ENCODE measurements around the gene PARD3B.

The PARD3B gene

DNA sequence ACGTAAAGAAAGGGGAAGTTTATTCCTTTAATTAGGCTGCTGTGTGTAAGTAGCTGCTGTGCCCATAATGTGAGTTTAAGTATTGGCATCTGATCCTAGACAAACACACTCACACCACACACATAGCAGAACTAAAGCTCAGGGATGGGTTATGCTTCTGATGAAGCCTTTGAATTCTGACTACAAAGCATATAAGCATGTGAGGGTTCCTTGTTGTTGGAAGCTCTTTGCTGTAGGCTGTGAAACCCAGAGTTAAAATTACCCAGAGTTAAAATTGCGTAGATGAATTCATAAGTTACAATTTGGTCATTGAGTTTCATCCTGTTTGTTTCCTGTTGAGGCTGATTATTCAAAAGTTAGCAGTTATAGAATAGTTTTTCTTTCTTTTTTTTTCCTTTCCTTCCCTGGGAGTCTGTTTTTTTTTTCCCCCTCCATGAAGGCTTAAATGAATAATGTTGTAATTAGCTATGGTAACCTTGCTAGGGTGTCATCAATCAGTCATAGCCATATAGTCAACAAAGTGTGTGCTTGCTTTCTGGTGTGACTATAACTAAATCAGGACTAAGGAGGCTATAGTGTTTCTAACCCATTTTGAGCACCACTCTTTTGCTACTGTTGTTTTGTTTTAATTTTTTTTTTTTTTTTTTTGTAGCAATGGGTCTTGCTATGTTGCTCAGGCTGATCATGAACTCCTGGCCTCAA, 426.1 kb downstream of the PARD3B start:
- no peak for DNase-seq

- DNase-seq, result no peak
Measured at GRCh38 chr2:204972161-204972560, 426.9 kb downstream of the PARD3B start.

DNA sequence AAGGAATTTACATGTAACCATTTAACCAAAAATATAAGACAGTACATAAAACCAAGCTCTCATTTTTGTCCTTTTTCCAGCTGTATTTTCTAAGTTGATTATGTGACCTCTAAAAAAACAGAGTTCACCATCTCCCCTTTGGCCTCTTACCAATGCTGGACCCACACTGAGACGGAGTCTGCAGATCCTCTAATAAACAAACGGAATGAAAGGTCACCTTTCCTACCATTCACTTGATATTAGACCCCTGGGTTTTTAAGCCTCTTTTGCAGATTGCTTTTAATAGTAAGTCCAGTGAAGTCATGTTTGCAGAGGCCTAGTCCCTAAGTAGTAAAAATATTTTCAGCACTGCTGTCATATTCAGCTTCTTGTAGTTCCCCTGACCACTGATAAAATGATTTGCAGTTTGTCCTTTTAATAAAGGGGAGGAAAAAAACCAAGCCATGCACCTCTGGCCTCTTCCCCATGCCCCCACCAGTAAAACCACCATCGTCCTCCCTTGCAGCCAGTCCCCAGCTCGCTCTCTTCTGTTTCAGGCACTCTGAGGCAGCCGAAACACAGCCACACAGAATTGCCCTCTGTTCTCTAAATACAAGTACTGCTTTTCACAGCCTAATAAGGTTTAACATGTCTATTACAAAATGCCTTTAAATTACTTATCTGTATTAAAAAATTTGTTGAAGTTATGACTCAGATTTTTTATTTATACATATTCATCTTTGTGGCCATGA, 427.5 kb downstream of the PARD3B start:
- DNase-seq, result no peak

DNA sequence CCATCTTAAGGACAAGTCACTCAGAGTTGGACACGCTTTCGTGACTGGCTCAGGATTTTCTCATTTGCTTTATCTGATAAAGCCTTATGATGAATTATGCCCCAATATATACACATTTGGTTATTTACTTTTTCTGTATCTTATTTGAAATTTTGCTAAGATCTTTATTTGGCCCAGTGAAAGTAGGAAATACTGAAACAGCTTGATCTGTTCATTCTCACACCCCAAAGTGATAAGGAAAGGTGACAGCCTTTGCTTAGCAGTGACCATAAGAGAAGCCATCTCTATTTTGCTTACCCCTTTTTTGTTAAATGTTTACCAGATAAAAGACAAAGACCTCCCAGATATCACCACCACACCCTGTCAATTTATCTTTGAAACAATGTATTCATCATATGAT, 428.3 kb downstream of the PARD3B start:
- DNase-seq, result no peak

DNA sequence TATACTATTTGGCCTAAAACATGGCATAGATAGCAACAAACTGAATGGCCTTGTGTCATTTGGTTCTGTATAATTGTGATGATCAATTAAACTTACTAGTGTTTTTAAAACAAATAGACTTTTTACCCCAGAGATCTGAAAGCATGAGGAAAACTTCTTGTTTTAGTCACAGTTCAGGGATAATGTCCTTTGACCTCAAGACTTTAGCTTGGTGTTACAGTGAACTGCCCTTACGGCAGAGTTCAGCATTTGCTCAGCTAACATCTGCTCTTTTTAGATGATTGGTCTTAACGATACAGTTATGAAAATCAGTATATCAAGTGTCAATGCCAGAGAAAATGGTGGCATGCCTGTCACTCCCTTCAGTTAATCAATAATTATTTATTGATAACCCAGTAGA, 429.2 kb downstream of the PARD3B start:
- DNase-seq, result no peak

GRCh38 chr2:204977914-204978313, 432.6 kb downstream of the PARD3B start:
- no peak for DNase-seq

GRCh38 chr2:204982303-204982702, 437.0 kb downstream of the PARD3B start:
- no peak for DNase-seq

DNA sequence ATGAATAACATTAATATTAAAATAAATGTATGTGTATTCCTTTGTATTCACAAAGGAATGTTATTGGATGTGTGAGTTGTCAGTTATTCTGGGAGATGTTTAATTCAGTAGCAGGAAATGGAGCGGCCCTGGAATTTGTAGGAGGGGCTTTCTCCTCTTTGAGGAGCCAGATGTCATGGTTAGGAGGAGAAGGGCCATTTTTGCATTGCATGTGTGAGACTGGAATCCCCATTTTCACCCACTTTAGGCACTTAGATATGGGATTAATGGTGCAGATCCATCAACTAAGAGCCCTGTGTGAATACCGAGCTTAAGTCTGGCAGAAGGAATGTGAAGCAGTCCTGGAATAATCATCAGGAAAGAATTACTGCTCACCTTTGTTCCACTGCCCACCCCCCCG, 439.2 kb downstream of the PARD3B start:
- no peak for DNase-seq

- no peak for DNase-seq
Measured at GRCh38 chr2:204986641-204987040, 441.4 kb downstream of the PARD3B start.

GRCh38 chr2:204988836-204989235, 443.6 kb downstream of the PARD3B start:
- DNase-seq, result no peak

- DNase-seq, result no peak
Measured at GRCh38 chr2:204989877-204990276, 444.6 kb downstream of the PARD3B start.

DNA sequence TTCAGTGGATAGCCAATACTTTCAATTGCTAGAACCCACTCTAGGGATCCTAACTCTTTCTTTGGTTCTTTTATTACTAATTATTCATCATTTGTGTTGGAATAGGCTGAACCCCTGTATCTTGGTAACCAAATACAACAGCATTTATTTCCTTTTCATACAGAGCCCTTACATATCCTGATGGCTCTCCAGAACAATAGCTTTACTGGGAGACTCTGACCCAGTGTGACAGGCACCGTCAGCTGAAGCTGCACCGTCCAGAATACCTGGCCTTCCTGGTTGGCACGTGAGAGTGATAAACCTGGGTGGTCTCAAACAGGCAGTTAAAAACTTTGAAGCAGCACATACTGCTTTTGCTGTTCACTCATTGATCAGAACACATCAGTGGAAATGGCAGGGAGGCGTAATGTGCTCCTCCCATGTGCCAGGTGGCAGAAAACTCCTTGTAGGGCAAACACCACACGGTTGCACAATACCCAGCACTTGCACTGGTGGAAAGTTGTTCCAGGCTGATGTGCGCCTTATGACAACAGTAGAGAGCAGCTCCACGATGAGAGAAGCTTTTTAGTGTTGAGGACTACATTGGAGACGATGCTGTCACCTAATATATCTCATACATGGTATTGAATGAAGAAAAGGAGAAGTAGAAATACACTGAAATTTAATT, 456.2 kb downstream of the PARD3B start:
- DNase-seq, result no peak

GRCh38 chr2:205002390-205002789, 457.1 kb downstream of the PARD3B start:
- no peak for DNase-seq

DNA sequence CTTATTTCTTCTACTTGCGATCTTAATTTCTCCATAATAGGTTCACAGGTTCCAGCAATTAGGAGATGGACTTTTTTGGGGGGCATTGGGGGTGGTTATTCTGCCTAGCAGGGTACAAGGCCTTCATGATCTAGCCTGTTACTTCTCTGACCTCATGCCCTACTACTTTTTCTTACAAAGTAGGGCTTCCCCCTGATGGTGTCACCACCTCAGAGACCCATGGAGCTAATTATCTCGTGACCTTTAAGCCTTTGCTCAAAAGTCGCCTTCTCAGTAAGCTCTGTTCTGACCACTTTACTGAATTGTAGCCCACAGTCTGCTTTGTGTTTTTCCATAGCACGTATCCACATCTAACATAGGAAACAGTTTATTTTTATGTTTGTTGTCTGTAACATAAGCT, 458.0 kb downstream of the PARD3B start:
- no peak for DNase-seq

DNA sequence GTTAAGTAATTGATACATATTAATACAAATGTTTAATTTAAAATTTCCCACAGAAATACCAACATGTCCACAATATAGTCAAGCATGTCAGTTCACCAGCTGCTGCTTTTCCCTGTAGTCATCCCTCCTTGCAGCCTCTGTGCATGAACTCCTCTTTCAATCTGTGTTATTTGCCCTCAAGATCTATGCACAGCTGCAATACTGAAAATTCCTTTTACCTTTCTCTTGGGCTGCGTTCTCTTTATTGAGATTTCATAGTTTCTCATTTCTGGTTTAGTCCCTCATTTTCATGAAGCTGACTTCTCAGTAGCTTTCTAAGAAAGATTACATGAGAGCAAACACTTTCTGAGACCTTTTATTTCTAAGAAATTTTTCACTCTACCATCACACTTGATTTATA, 464.9 kb downstream of the PARD3B start:
- DNase-seq, result no peak

DNA sequence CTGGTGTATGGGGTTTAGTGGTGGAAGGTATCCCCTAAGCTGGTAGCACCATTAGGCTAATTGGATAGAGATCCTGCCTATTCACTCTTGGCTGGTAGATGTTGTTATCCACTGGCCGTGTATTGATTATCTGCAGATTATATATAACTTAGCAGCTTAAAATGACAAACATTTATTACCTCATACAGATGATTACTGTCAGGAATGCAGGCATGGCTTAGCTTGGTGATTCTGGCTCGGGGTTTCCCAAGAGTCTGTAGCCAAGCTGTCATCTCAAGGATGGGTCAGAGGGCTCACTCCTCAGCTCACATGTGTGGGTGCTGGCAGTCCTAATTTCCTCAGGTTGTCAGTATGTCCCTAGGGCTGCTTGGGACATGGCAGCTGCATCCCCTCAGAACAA, 465.8 kb downstream of the PARD3B start:
- no peak for DNase-seq

GRCh38 chr2:205012961-205013360, 467.7 kb downstream of the PARD3B start:
- no peak for DNase-seq

GRCh38 chr2:205013586-205013985, 468.3 kb downstream of the PARD3B start:
- DNase-seq, result no peak

GRCh38 chr2:205014201-205014600, 468.9 kb downstream of the PARD3B start:
- DNase-seq, result no peak

GRCh38 chr2:205017381-205017780, 472.1 kb downstream of the PARD3B start:
- DNase-seq, result no peak

- no peak for DNase-seq
Measured at GRCh38 chr2:205017912-205018311, 472.6 kb downstream of the PARD3B start.

GRCh38 chr2:205020673-205021072, 475.4 kb downstream of the PARD3B start:
- DNase-seq, result no peak

DNA sequence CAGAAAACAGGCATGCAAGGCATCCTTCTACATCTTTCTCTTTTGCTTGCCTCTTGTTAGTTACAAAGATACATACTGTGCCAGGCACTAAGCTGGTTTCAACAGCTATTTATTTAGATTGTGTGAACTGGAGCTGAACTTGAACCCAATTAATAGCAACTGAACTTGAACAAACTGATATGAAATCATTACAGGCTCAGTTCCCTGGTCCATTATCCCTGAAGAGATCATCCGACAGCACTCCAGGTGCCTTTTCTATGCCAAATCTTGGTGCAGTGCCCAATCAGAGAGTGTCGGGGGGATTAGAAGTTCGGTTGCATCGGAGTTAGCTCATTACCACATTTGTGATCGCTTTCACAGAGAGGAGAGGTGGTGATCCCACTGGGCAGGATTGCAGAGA, 477.6 kb downstream of the PARD3B start:
- DNase-seq, result no peak

Measured in activated CD4-positive, alpha-beta T cell treated with anti-CD3 and anti-CD28 coated beads, Interleukin-2, amount 50 U/mL, for 4 hours (primary cell).